ENCODE data around the gene FOXR1. TPM values are rescaled to one million over a fixed set of nuclear protein-coding genes. Genes with fewer than 3 reads are reported as not detected.

FOXR1 gene
- total RNA-seq, 1 donor from 2014 or later = not detected

DNA sequence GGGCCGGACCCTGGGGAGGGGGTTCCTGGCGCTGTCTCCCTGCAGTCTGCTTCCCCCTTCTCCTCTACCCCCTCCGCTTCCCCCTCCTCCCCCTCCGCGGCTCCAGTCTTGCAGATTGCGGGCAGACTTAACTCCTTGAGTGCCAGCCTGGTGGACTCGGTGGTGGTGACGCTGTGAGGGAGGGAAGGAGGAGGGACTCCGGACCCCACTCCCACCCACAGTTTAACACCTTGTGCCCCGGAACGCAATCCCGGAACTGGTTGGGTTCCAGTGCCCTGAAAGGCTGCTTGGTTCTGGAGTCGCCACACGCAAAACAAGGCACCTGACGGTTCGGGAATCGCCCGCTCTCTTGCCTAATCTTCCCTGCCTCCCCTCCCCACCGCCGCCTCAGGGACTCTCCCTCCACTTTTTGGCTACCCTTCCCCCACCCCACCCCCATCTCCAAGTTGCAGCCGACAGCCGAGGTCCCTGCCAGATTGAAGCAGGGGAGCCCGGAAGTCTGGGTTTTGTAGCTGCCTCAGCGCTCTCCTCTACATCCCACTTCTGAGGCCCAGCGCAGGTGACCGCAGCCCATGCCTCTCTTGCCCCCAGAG lies 42.0 kb upstream of the FOXR1 start:
- peak overlapping the region; percentile 97 to 98 for H3K27ac ChIP-seq
- H3K36me3 ChIP-seq = no peaks in the 10 kb centered on the region
- TF ChIP-seq, protein P1, sequence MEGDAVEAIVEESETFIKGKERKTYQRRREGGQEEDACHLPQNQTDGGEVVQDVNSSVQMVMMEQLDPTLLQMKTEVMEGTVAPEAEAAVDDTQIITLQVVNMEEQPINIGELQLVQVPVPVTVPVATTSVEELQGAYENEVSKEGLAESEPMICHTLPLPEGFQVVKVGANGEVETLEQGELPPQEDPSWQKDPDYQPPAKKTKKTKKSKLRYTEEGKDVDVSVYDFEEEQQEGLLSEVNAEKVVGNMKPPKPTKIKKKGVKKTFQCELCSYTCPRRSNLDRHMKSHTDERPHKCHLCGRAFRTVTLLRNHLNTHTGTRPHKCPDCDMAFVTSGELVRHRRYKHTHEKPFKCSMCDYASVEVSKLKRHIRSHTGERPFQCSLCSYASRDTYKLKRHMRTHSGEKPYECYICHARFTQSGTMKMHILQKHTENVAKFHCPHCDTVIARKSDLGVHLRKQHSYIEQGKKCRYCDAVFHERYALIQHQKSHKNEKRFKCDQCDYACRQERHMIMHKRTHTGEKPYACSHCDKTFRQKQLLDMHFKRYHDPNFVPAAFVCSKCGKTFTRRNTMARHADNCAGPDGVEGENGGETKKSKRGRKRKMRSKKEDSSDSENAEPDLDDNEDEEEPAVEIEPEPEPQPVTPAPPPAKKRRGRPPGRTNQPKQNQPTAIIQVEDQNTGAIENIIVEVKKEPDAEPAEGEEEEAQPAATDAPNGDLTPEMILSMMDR (IDR thresholded peaks at IDR 0.05) = no peak
- no peaks in the 10 kb centered on the region for H3K27me3 ChIP-seq
- no peaks in the 10 kb centered on the region for H3K9me3 ChIP-seq
- intact Hi-C loops (cut with DNase I) = loop anchor here (1.0 to 5.0 kb wide), 6 partner anchors 27 to 388 kb away; partner anchors contain the start of genes DDX6, MCAM and UPK2
- H3K4me1 ChIP-seq = peaks cover 3 to 12% of the 10 kb centered on the region in 2 donors
- peak overlapping the region; percentile 80 to 82 for H3K4me3 ChIP-seq
- peak in 1 of 2 donors; percentile 94 for DNase-seq (ENCODE audit: low spot score in 2 of 2)

DNA sequence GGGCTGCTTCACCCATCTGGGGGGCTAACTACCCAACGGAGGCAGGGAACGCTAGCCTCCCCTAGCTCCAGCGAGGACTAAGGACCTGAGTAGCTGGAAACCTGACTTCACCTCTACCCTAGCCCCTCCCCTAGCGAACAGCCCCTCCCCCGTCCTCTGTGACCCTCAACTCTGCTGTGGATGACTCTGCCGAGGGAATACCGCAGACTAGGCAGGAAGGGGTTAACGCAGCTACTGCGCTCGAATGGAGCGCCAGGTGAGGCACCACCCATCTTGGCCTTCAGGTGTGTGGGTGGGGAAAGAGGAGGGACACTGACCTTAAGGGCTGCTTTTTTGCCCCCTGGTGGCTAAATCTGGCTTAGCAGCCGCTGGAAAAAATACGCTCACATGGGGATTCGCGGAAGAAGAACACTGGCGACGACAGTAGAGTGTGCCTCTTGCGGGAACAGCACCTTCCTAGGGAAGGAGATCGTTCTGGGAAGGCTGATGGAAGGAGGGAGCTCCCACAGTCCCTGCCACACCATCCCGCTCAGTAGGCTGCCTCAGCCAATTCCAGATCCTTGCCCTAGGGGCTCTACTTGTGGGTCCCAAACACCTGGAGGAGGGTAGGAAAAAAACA lies 41.4 kb upstream of the FOXR1 start:
- H3K4me1 ChIP-seq = peaks cover 3 to 12% of the 10 kb centered on the region in 2 donors

DNA sequence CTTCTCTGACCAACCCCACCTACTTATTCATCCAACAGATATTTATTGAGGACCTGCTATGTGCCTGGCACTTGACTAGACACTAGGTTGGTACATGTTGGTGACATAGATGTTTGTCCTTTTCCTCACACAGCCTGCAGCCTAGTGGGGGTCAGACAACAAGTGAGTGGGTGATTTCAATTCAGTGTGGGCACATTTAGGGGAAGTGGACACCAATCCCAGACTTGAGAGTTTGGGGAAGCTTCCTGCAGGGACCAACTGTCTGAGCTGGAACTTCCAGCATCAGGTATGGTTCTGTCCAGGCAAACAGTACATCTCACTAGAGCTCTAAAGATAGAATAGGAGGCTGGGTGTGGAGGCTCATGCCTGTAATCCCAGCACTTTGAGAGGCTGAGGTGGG lies 40.0 kb upstream of the FOXR1 start:
- no peaks in the 10 kb centered on the region for H3K27me3 ChIP-seq
- H3K4me1 ChIP-seq = peaks cover 3 to 10% of the 10 kb centered on the region in 2 donors
- no peak overlapping the region for H3K27ac ChIP-seq
- no peaks in the 10 kb centered on the region for H3K36me3 ChIP-seq
- DNase-seq (ENCODE audit: low spot score in 2 of 2) = no peak
- intact Hi-C loops (cut with DNase I) = no loop called here
- no peaks in the 10 kb centered on the region for H3K9me3 ChIP-seq
- TF ChIP-seq, protein P1 (IDR thresholded peaks at IDR 0.05) = no peak
- H3K4me3 ChIP-seq = no peak overlapping the region

More for the DNA sequence above, 41.4 kb upstream of the FOXR1 start:
- Histone ChIP-seq H3K36me3 (no peaks in the 10 kb centered on the region), H3K27ac (peak overlapping the region; percentile 97 to 98), H3K4me3 (peak overlapping the region; percentile 80 to 82), H3K9me3 (no peaks in the 10 kb centered on the region), H3K27me3 (no peaks in the 10 kb centered on the region)
- intact Hi-C loops (cut with DNase I) = loop anchor here (1.0 kb wide), 2 partner anchors 60 to 240 kb away; no protein-coding TSS in a partner anchor
- DNase-seq (ENCODE audit: low spot score in 2 of 2) = peak in 1 of 2 donors; percentile 91
- TF ChIP-seq, protein P1 (IDR thresholded peaks at IDR 0.05) = peak; percentile 93 to 96 (median 96)

DNA sequence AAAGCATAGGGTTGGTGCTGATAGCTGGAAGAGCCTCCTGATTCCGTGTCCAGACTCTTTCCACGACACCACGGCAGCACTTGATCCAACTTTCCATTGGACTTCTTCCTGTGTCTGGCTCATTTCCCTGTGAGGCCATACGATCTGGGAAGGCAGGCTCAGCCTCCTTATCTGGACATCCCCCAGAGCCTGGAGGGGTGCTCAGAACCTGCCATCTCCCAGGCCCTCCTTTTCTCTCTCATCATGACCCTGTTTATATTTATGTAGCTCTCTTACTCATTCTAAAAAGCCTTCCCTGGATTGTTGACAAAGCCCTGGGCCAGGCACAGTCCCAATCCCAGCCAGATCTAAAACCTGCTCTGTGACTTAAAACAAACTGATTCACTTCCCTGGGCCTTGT lies 38.1 kb upstream of the FOXR1 start:
- Histone ChIP-seq H3K27ac (peak overlapping the region; percentile 69 to 85), H3K27me3 (no peaks in the 10 kb centered on the region), H3K36me3 (no peaks in the 10 kb centered on the region), H3K4me1 (peaks cover 3 to 4% of the 10 kb centered on the region in 2 donors), H3K4me3 (no peak overlapping the region), H3K9me3 (no peaks in the 10 kb centered on the region)
- DNase-seq (ENCODE audit: low spot score in 2 of 2) = peak in 1 of 2 donors; percentile 77
- intact Hi-C loops (cut with DNase I) = no loop called here
- TF ChIP-seq, protein P1 (IDR thresholded peaks at IDR 0.05) = no peak

DNA sequence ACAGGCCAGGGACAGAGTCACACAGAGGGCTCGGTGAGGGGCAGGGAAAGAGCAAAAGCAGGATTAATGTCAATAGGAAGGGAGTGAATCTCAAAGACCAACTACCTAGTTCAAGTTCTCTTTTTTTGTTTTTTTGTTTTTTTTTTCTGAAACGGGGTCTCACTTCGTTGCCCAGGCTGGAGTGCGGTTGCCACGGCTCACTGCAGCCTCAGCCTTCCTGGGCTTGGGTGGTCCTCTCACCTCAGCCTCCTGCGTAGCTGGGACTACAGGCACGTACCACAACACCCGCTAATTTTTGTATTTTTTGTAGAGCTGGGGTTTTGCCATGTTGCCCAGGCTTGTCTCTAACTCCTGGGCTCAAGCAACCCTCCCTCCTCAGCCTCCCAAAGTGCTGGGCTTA lies 36.2 kb upstream of the FOXR1 start:
- no peaks in the 10 kb centered on the region for H3K27me3 ChIP-seq
- no peaks in the 10 kb centered on the region for H3K9me3 ChIP-seq
- no peaks in the 10 kb centered on the region for H3K4me1 ChIP-seq
- intact Hi-C loops (cut with DNase I) = no loop called here
- TF ChIP-seq, protein P1 (IDR thresholded peaks at IDR 0.05) = no peak
- H3K27ac ChIP-seq = no peak overlapping the region
- no peaks in the 10 kb centered on the region for H3K36me3 ChIP-seq
- no peak overlapping the region for H3K4me3 ChIP-seq
- DNase-seq (ENCODE audit: low spot score in 2 of 2) = no peak
